IPS DF 6.9 (cell line): ENCODE measurements around the gene SPAG4.

Experiments used
- DNase-seq: peaks from one replicate; pipeline ENCODE4 v3.0.0-alpha.2; 2013; ENCODE audit warnings: low read depth, low spot score
- H3K27ac ChIP-seq: one replicate; pipeline ENCODE4 v1.5.1; 2013; ENCODE audit warnings: low read length, control low read depth
- H3K27me3 ChIP-seq: 2 replicates; pipeline ENCODE4 v1.6.1; 2013; ENCODE audit warnings: mild to moderate bottlenecking, low read length; ENCODE audit not compliant: control insufficient read depth, insufficient read depth
- H3K36me3 ChIP-seq: 2 replicates; pipeline ENCODE4 v1.6.1; 2013; ENCODE audit warnings: low read length; ENCODE audit not compliant: control insufficient read depth, insufficient read depth
- H3K4me1 ChIP-seq: 2 replicates; pipeline ENCODE4 v1.6.1; 2013; ENCODE audit warnings: low read length; ENCODE audit not compliant: control insufficient read depth, insufficient read depth
- H3K4me3 ChIP-seq: 2 replicates; pipeline ENCODE4 v1.5.1; 2013; ENCODE audit warnings: mild to moderate bottlenecking, low read length
- H3K9me3 ChIP-seq: 2 replicates; pipeline ENCODE4 v1.6.1; 2013; ENCODE audit warnings: low read length, inconsistent platforms; ENCODE audit not compliant: control insufficient read depth, insufficient read depth
- WGBS: extraction: QIAGEN DNeasy Blood & Tissue Kit; methylation state at CpG from one replicate; pipeline ENCODE4 v1.1.7; 2013; ENCODE audit warnings: mixed read lengths, missing lambda C conversion rate; ENCODE audit not compliant: insufficient read length, insufficient coverage; 5-methylcytosine and 5-hydroxymethylcytosine counted together

The SPAG4 gene

DNA sequence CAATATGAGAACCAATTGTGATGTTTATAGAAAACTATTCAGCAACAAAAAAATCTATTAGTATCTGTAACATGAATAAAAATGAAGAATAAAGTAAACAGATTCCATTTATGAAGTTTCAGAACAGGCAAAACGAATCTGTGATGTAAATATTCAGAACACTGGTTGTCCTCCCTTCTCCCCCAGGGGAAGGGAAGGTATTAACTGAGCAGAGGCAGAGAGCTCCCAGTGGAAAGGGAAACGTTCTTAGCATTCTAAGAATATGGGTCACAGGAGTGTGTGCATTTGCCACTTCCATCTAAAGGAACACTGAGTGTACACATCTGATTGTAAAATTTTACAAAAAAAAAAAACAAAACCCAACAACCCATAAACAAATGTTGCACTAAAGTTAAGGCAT lies 23.1 kb downstream of the SPAG4 start:
- H3K9me3 ChIP-seq: no peaks in the 10 kb centered on the region
- H3K36me3 ChIP-seq: no peaks in the 10 kb centered on the region
- no CpG with 5 or more reads among the region's 2 CpGs for WGBS
- DNase-seq: no peak
- no peaks in the 10 kb centered on the region for H3K4me1 ChIP-seq
- H3K27me3 ChIP-seq: no peaks in the 10 kb centered on the region
- no peak overlapping the region for H3K4me3 ChIP-seq
- H3K27ac ChIP-seq: no peak overlapping the region

DNA sequence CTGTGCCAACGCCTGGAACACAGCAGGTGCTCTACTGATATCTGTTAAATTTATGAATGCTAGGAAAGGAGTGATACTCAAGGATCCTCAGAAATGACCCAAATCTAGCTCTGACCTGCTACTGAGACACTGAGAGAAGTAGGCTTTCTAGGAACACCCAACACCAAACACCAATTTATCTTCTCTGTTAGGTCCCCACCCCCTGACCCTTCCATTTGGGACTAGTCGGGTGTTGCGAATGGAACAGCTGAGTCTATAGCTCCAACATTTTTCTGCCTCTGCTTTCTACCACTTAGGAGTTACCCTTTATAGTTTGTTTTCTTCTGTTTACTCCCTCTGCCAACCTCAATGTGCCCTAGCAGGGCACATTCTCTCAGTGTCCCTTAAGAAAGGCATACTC lies 25.1 kb downstream of the SPAG4 start:
- Histone ChIP-seq H3K4me3 (no peak overlapping the region), H3K36me3 (no peaks in the 10 kb centered on the region), H3K27me3 (no peaks in the 10 kb centered on the region), H3K4me1 (no peaks in the 10 kb centered on the region), H3K9me3 (no peaks in the 10 kb centered on the region), H3K27ac (no peak overlapping the region)
- no peak for DNase-seq
- WGBS: no CpG with 5 or more reads among the region's 3 CpGs

GRCh38 chr20:35641743-35642142 lies 26.1 kb downstream of the SPAG4 start:
- no peak overlapping the region for H3K27ac ChIP-seq
- no peaks in the 10 kb centered on the region for H3K27me3 ChIP-seq
- no peak overlapping the region for H3K4me3 ChIP-seq
- WGBS: no CpG with 5 or more reads among the region's 4 CpGs
- H3K36me3 ChIP-seq: no peaks in the 10 kb centered on the region
- no peaks in the 10 kb centered on the region for H3K9me3 ChIP-seq
- DNase-seq: no peak
- no peaks in the 10 kb centered on the region for H3K4me1 ChIP-seq

- no peaks in the 10 kb centered on the region for H3K4me1 ChIP-seq
- no peak for DNase-seq
- no peaks in the 10 kb centered on the region for H3K27me3 ChIP-seq
- whole genome bisulfite sequencing: no CpG with 5 or more reads among the region's 7 CpGs
- H3K36me3 ChIP-seq: no peaks in the 10 kb centered on the region
- H3K27ac ChIP-seq: no peak overlapping the region
- H3K9me3 ChIP-seq: no peaks in the 10 kb centered on the region
- H3K4me3 ChIP-seq: no peak overlapping the region
Observed at GRCh38 chr20:35643045-35643444, 27.4 kb downstream of the SPAG4 start.

DNA sequence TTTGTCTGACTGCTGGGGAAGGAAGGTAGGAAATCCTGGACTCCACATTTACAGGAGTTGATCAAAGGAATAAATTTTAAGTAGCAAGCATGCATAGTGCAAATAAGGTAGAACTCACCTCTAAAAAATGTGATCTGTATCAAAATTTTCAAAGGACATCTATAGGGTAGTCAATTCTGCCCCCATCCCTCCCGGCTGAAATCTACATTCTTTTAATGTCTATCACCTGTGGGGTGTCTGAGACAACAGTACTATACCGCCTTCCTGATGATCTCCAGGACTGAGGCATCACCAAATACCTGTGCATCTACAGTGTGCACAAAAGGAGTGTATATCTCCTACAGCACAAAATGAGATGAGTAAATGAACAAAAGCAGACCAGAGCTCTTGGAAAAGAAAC lies 29.2 kb downstream of the SPAG4 start:
- no peaks in the 10 kb centered on the region for H3K9me3 ChIP-seq
- H3K27ac ChIP-seq: no peak overlapping the region
- no peaks in the 10 kb centered on the region for H3K36me3 ChIP-seq
- no peaks in the 10 kb centered on the region for H3K4me1 ChIP-seq
- H3K27me3 ChIP-seq: no peaks in the 10 kb centered on the region
- no peak for DNase-seq
- H3K4me3 ChIP-seq: no peak overlapping the region
- WGBS: no CpG with 5 or more reads among the region's 2 CpGs

DNA sequence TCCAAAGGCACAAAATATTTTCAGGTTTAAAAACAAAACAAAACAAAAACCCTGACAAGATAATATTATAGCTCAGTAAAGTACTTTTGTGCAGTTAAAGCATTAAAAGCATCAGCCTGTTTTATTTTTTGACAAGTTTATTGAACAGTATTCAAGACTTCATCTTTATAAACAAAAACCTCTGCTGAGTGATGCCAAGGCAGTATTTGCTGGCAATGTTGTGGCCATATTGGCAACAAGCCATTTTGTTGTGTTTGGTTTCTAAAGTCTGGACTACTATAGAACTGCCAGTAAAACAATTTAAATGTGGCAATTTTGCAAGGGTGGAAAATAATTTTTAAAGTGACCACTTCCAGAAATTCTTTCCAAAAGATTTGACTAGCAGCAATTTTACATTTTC lies 33.2 kb downstream of the SPAG4 start:
- H3K36me3 ChIP-seq: peaks cover 5% of the 10 kb centered on the region; the same call in 1 of the 2 replicates

DNA sequence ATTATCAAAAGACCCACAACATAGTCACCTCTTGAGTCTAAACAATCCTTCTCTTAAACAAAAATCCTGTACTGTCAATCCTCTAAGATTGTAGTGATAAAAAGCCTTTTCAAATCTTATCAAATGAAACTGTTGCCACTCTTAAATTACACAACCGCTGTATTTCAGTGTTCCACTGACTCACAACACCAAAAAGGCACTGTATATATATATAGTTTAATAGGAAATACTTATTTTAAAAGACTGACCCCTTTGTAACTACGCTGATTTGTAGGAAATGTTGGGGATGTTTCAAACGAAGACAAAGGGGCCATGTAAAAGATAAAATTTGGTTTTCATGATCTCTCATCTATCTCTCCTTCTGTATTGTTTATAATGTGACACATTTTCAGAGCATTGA lies 35.0 kb downstream of the SPAG4 start:
- Histone ChIP-seq H3K27me3 (no peaks in the 10 kb centered on the region), H3K9me3 (no peaks in the 10 kb centered on the region), H3K27ac (no peak overlapping the region), H3K4me3 (no peak overlapping the region), H3K4me1 (no peaks in the 10 kb centered on the region), H3K36me3 (peaks cover 19% of the 10 kb centered on the region)
- DNase-seq: no peak
- no CpG with 5 or more reads among the region's 3 CpGs for WGBS

More for the DNA sequence above, 33.2 kb downstream of the SPAG4 start:
- no peak overlapping the region for H3K4me3 ChIP-seq
- no peaks in the 10 kb centered on the region for H3K4me1 ChIP-seq
- no peaks in the 10 kb centered on the region for H3K27me3 ChIP-seq
- DNase-seq: no peak
- no peaks in the 10 kb centered on the region for H3K9me3 ChIP-seq
- H3K27ac ChIP-seq: no peak overlapping the region

DNA sequence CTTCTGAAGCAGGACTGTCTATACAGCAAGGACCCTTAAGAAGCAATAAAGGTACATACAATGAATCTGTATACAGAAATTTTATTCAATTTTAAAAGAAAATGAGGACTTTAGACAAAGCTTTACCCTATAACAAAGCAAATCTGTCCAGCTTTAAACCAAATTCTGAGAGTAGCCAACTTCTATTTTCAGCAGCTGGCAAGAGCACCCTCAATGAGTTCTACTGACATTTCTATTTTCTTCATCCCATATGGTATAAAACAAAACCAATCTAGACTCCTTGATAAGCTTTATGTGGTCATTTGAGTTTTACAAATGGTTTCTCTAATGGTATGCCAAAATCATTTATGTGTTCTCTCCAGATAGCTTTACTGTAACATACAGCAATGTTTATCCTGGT lies 36.3 kb downstream of the SPAG4 start:
- H3K36me3 ChIP-seq: peaks cover 19% of the 10 kb centered on the region
- DNase-seq: no peak

GRCh38 chr20:35652641-35653429 lies 37.2 kb downstream of the SPAG4 start:
- Histone ChIP-seq H3K4me3 (no peak overlapping the region), H3K27me3 (no peaks in the 10 kb centered on the region), H3K9me3 (no peaks in the 10 kb centered on the region), H3K27ac (no peak overlapping the region), H3K4me1 (no peaks in the 10 kb centered on the region), H3K36me3 (peaks cover 19% of the 10 kb centered on the region)
- WGBS: no CpG with 5 or more reads among the region's 13 CpGs
- DNase-seq: no peak

More for the DNA sequence above, 36.3 kb downstream of the SPAG4 start:
- Histone ChIP-seq H3K27ac (no peak overlapping the region), H3K27me3 (no peaks in the 10 kb centered on the region), H3K4me3 (no peak overlapping the region), H3K9me3 (no peaks in the 10 kb centered on the region), H3K4me1 (no peaks in the 10 kb centered on the region)

GRCh38 chr20:35653430-35653734 lies 37.8 kb downstream of the SPAG4 start:
- Histone ChIP-seq H3K9me3 (no peaks in the 10 kb centered on the region), H3K27ac (no peak overlapping the region), H3K36me3 (peaks cover 19% of the 10 kb centered on the region), H3K4me1 (no peaks in the 10 kb centered on the region), H3K4me3 (no peak overlapping the region), H3K27me3 (no peaks in the 10 kb centered on the region)
- no CpG with 5 or more reads among the region's 3 CpGs for WGBS
- DNase-seq: no peak

DNA sequence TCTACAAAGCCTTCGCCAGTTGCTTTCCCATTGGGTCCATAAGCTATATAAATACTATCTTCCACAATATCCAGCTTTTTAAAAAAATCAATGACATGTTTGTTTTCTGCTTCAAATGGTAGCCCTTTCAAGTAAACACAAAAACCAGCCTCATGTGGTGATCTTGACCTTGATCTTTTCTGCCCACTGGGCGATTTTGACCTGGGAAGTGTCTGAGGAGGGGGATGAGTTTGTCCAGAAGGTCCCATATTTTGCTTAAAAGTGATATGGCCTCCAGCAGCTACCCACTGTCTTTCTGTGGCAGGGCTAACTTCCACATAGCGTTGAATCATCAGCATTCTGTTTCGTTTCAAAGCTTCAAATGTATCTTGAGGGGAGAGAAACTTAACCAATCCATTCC lies 38.3 kb downstream of the SPAG4 start:
- DNase-seq: no peak
- no peaks in the 10 kb centered on the region for H3K27me3 ChIP-seq
- no peak overlapping the region for H3K4me3 ChIP-seq
- H3K27ac ChIP-seq: no peak overlapping the region
- no CpG with 5 or more reads among the region's 4 CpGs for WGBS
- peaks cover 19% of the 10 kb centered on the region for H3K36me3 ChIP-seq
- H3K9me3 ChIP-seq: no peaks in the 10 kb centered on the region
- H3K4me1 ChIP-seq: no peaks in the 10 kb centered on the region
